DLD1 (cell line): ENCODE data around the gene FZD2.
"Not testable (repeated sequence)": the region's sequence is repeated elsewhere in the genome, so short reads cannot be mapped to it uniquely, and the experiment has no call there.

Experiments used
- in situ Hi-C: cut with HindIII; loops from 2 replicates; pipeline ENCODE4 v1.10.0; 2017; ENCODE audit warnings: low sequenced_read_pairs

Gene FZD2

DNA sequence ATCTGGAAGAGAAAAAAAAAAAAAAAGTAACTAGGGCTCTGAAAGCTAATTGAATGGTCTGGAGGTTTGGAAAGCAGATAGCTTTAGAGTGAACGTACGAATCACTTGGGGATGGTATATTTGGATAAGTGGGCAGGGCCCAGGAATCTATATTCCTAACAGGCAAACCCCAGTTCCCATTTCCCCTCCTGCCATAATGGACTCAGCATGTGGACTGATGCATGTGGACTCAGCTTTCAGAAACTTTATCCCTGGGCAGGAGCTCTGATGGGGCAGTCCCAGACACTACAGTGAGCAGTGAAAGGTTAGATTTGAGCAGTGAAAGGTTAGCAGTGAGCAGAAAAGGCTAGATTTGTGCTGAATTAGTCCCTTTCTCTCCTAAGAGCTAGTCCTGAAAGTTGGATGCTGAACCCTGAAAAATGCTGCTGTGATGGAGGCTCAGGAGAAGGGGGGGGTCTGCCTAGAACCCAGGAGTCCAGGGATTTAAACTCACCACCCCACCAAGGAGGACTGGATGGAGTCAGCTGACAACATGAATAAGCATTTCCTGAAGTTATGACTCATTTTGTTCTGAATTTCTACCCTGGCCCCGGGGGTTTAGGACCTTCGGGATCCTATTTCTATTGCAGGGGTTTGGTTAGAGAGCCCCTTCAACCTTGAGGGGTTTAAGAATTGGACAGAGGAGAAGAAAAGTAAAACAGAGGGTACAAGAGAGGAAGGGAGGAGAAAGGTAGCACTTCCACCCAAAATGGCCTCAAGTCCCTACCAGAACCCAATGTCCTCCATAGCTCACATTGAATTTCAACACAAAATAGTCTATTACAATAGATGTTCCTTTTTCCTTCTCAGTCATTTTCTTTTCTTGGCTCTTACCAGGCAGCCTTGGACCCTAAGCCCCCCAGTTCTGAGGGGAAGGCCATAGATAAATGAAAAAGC, 10.3 kb upstream of the FZD2 start:
- in situ Hi-C loops, result no loop called here

DNA sequence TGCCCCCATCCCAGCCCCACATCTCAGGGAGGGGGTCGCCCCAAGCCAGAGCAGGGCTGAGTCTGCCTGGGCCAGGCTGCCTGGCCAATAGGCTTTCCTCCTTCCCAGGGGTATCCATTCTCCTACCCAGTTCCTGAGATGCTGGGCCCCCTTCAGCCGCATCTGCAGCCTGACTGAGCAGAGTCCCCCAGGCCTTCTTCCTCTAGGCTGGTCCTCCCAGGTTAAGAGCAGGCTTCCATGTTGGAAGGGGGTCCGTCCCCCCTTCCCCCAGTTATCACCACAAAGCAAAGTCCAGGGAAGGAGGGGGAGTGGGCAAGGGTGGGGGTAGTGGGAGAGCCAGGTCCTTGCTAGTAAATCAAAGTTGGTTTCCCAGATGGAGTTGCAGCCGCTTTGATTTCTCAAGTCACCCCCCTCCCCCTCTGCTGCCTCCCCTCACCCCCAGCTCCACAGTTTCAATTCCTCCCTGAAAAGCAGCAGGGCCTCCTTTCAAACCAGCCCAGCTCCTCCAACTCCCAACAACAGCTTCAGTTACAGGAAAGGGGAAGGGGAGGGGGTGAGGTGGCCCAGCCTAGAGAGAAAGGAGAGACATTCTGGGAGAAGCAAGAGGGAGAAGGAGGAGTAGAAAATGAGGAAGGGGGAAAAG, 9.5 kb upstream of the FZD2 start:
- in situ Hi-C loops, result no loop called here

DNA sequence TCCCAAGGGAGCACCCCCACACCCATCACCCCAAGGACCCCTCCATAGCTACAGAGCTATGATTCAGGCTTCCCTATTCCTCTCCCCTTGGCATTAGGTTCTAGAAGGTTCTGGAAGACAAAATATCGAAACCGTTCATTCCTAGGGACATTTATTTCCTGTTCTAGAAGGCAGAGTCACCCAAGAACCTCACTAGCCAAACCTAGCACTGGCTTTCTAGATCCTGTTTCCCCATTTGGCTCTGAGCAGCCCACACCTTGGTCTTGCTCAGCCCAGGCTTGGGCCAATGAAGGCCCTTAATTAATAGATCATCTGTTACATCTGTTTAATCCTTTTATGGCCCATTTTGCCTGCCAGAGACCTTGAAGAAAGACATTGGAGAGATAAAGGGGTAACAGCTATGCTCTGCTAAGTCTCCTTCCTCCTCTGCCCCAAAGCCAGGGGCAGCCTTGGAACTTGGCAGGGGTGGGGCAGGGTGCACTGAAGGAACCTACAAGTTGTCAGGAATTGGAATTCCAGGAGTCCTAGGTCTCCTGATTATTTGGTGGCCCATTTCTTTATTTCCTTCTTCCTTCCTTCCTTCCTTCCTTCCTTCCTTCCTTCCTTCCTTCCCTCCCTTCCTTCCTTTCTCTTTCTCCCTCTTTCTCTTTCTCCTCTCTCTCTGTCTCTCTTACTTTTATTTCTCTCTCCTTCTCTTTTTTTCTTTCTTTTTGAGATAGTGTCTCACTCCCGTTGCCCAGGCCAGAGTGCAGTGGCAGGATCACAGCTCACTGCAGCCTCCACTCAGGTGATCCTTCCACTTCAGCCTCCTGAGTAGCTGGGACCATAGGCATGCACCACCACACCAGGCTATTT, 8.7 kb upstream of the FZD2 start:
- in situ Hi-C loops, result no loop called here

DNA sequence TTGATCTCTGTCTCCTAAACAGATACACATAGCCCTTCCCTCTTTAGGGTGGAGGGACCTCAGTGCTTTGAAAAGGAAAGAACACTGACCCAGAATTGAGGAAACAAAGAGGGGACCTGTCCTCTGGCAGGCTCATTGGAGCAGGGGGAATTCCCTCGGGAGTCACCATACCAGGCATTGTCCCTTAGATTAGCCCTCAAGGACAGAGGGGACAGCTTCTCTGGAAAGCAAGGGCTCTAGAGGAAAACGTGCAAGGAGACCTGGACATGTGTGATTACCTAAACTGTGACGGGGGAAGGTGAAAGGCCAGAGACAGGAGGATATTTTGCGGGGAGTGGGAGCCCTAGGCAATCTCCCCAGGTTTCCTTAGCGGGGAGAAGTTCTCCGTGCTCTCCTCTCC, 7.6 kb upstream of the FZD2 start:
- in situ Hi-C loops, result no loop called here

DNA sequence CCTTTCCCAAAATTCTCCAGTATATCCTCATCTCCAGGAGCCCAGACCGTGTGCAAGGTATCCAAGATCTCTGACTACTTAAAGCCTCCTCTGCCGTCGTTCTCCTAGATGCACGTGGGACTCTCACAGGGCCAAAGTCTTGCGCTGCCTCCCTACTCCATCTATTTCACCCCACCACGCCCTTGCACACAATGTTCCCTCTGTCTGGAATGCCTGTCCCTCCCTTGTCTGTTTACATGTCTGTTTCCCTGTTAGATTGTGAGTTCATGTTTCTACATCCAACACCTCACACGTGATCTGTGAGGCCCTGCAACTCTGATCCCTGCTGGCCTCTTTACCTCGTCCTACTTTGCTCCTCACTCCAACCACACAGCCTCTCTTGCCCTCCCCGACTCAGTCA, 4.9 kb upstream of the FZD2 start:
- in situ Hi-C loops, result no loop called here

DNA sequence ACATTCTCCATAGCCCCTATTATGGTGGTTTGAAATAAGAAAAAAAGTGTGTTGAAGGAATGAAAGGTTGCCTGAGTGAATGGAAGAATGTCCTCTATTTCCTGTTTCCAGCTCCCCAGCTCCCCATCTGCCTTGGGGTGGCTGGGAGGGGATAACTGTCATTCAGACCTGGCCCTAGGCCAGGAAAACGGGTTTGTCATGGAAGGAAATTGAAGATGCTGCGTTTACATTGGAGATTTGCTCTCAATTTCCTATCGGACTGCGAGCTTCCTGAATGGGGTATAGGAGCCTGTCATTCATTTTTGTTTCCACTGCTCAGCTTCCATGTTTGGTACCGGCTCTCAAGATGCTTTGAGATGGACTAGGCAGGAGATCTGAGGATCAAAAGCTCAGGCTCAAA, 2.2 kb upstream of the FZD2 start:
- in situ Hi-C loops, result no loop called here

DNA sequence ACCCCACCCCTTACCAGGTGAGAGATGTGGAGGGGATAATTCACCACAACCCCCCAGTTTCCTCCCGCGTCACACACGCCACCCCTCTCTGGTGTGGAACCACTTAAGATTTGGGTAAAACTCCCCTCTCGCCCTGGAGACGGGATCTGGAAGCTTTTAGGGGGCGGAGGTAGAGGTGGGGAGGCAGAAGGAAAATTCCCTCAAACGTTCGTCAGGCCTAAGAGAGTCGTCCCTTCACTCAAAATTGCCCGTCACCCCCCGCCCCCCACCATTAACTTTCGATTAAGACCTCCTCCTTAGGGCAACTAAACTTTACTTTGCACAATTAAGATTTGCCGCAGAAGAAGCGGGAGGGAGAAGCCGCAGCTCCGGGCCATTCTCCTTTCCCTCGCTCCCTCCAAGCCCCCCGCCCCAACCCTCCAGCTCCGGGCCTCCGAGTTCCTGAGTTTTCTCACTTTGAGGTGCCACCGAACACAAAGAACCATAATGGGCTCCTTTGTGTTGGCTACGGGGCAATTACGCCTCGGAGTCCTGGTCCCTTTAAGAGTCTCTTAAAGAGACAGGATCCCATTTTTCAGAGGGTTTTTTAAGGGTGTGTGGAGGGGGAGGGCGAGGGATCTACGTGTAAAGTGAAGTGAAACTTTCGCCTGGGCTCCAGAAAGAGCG, 985 bp upstream of the FZD2 start:
- in situ Hi-C loops, result no loop called here

DNA sequence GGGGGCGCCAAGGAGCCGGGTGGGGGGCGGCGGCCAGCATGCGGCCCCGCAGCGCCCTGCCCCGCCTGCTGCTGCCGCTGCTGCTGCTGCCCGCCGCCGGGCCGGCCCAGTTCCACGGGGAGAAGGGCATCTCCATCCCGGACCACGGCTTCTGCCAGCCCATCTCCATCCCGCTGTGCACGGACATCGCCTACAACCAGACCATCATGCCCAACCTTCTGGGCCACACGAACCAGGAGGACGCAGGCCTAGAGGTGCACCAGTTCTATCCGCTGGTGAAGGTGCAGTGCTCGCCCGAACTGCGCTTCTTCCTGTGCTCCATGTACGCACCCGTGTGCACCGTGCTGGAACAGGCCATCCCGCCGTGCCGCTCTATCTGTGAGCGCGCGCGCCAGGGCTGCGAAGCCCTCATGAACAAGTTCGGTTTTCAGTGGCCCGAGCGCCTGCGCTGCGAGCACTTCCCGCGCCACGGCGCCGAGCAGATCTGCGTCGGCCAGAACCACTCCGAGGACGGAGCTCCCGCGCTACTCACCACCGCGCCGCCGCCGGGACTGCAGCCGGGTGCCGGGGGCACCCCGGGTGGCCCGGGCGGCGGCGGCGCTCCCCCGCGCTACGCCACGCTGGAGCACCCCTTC, 484 bp downstream of the FZD2 start:
- in situ Hi-C loops, result no loop called here

DNA sequence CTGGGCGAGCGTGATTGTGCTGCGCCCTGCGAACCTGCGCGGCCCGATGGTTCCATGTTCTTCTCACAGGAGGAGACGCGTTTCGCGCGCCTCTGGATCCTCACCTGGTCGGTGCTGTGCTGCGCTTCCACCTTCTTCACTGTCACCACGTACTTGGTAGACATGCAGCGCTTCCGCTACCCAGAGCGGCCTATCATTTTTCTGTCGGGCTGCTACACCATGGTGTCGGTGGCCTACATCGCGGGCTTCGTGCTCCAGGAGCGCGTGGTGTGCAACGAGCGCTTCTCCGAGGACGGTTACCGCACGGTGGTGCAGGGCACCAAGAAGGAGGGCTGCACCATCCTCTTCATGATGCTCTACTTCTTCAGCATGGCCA, 1.0 kb downstream of the FZD2 start:
- in situ Hi-C loops, result no loop called here

DNA sequence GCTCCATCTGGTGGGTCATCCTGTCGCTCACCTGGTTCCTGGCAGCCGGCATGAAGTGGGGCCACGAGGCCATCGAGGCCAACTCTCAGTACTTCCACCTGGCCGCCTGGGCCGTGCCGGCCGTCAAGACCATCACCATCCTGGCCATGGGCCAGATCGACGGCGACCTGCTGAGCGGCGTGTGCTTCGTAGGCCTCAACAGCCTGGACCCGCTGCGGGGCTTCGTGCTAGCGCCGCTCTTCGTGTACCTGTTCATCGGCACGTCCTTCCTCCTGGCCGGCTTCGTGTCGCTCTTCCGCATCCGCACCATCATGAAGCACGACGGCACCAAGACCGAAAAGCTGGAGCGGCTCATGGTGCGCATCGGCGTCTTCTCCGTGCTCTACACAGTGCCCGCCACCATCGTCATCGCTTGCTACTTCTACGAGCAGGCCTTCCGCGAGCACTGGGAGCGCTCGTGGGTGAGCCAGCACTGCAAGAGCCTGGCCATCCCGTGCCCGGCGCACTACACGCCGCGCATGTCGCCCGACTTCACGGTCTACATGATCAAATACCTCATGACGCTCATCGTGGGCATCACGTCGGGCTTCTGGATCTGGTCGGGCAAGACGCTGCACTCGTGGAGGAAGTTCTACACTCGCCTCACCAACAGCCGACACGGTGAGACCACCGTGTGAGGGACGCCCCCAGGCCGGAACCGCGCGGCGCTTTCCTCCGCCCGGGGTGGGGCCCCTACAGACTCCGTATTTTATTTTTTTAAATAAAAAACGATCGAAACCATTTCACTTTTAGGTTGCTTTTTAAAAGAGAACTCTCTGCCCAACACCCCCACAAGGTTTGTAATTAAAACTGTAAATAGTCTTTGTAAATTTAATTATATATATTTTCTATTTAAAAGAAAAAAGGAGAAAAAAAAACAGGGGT, 1.7 kb downstream of the FZD2 start:
- in situ Hi-C loops, result no loop called here

DNA sequence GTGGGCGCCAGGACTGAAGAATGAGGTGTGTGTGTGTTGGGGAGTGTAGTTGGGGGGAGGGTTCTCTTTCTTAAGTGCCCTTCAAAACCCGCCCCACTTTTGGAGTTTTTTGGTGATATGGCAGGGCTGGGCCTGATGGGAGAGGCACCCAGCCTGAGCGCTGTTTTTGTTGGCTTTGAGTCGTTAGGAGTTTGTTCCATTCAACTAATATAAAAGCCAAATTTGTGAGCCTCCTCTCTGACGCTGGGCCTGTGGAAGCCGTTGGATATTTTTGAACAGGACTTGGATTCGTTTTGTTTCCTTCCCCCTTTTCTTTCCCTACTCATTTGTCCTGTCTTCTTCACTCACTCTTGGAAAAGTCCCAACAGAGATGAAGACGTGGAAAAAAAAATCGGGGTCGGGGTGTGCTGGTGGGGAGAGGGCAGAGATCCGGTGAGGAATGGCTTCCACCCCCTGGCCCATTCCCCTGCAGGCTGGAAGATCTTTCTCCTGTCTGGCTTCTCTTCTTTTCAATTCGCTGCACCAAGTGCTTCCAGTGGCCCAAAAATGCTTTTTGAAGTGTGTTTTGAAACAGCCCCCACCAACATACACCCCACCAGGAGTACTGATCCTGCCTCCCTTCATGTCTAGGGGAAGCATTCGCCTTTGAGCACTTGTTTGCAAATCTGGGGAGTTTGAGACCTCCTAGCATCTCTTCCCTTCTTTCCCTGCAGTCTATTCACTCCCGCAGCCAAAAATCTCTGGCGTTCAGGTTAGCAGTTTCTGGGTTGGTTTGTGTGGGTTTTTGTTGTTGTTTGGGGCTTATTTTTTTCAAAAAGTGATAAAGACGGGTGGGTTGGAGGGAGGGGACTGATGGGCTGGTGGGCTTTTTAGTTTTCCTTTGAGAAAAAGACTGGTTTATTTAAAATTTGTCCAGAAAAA, 2.6 kb downstream of the FZD2 start:
- in situ Hi-C loops, result no loop called here

DNA sequence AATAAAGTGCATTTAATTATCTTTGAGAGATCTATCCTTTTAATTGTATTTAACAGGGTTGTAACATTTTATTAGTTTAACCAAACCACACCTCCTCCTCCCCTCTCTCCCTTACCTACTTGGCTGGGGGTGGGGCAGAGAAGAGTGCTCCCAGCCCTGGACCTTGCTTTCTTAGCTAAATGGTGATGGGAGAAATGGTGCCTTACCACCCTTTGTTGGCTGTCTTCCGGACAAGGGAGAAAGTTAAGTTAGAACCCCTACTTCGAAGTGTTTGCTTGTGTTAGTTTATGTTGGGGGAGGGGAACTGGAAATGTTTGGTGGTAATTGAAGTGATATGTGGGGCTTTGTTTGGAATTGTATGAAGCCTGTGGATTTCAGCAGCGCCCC, 3.9 kb downstream of the FZD2 start:
- in situ Hi-C loops, result no loop called here

DNA sequence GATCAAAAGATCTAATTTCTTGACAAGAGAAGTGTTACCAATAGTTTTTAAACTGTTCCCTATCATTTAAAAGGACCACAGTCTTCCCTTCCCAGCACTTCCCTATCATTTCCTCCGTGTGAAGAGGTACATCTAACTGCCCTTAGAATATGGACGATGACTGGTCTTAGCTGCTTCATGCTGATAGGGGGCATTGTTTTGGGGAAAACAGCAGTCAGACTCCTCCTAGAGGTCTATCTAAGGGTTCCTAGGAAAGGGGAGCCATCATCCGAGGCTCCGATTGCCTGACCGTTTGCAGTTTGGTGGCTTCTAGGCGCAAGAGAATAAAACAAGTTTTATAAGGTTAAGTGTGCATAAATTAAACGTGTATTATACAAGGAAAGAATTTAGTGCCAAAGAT, 7.1 kb downstream of the FZD2 start:
- in situ Hi-C loops, result no loop called here

DNA sequence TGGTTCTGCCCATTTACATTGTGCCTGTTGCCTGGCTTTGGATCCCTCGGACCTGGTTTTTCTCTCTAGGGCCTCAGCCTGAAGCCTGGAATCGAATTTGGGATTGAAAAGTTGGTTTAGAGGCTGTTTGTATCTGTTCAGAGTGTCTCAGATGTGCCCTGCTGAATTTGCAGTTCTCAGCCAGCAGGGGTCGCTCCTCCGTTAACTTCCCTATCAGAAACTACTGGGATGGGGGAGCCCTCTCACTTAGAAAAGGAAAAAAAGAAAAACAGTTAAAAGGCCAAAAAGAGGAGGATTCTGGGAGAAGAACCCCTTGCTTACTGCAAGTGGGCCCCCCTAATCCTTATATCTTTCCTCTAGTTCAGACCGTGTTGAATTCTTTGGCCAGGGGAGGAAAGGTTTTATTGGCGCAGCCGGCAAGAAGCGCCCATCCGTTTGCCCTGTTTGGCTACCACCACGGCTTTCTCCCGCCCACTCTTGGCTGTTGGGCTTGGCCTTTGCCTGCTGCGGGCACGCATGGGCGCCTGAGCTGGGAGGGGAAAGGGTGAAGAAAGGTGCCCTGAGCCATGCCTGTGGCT, 8.7 kb downstream of the FZD2 start:
- in situ Hi-C loops, result no loop called here

DNA sequence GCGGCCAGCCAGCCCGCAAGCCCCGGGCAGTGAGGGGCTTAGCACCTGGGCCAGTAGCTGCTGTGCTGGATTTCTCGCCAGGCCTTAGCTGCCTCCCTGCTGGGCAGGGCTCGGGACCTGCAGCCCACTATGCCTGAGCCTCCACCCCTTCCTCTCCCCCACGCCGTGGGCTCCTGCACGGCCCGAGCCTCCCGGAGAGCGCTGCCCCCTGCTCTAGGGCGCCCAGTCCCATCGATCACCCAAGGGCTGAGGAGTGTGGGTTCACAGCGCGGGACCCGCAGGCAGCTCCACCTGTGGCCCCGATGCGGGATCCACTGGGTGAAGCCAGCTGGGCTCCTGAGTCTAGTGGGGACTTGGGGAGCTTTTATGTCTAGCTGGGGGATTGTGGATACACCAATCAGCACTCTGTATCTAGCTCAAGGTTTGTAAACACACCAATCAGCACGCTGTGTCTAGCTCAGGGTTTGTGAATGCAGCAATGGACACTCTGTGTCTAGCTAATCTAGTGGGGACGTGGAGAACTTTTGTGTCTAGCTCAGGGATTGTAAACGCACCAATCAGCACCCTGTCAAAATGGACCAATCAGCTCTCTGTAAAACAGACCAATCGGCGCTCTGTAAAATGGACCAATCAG, 11.1 kb downstream of the FZD2 start:
- in situ Hi-C loops, result not testable (repeated sequence)

DNA sequence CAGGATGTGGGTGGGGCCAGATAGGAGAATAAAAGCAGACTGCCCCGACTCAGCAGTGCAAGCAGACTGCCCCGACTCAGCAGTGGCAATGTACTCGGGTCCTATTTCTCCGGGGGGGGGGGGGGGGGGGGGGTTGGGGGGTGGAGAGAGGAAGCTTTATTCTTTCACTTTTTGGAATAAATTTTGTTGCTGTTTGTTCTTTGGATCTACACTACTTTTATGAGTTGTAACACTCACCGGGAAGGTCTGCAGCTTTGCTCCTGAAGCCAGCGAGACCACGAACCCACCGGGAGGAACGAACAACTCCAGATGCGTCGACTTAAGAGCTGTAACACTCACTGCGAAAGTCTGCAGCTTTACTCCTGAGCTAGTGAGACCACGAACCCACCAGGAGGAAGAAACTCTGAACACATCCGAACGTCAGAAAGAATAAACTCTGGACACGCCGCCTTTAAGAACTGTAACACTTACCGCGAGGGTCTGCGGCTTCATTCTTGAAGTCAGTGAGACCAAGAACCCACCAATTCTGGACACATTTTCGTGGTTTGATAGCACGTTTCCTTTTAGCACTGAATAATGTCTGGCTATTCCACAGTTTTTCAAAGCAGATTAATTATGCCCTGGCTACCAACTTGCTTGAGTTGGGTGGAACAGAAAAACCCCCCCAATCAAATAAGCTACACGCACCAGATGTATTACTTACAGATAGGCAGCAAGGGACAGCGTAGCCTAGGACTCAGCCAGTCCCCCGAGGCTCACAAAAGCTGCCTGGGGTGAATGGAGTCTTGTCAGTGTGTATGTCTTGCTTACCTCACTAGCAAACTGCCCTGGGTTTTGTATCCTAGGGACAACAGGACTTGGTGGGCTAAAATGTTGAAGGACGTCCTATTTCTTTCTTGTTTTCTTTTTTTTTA, 11.9 kb downstream of the FZD2 start:
- in situ Hi-C loops, result no loop called here

DNA sequence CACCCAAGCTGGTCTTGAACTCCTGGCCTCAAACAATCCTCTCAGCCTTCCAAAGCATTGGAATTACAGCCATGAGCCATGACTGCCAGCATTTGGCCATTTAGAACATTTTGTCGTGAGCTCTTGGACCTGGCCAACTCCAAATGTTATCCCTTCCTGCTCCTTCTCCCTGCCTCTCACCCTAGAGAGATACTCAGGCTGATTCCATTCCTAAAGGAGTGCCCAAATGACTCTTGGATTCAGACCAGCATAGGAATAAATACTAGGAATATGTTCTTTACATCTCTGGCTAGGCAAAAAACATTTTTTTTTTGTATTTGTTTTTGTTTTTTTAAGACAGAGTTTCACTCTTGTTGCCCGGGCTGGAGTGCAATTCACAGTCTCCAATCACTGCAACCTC, 15.5 kb downstream of the FZD2 start:
- in situ Hi-C loops, result no loop called here
